HS-5 (cell line): ENCODE results near the gene COX10.
"Not testable (repeated sequence)": the region's sequence is repeated elsewhere in the genome, so short reads cannot be mapped to it uniquely, and the experiment has no call there.

Source experiments
- DNase-seq: peaks from one replicate; pipeline ENCODE4 v3.0.0-alpha.2; 2012; ENCODE audit warnings: low read depth

The COX10 gene

DNA sequence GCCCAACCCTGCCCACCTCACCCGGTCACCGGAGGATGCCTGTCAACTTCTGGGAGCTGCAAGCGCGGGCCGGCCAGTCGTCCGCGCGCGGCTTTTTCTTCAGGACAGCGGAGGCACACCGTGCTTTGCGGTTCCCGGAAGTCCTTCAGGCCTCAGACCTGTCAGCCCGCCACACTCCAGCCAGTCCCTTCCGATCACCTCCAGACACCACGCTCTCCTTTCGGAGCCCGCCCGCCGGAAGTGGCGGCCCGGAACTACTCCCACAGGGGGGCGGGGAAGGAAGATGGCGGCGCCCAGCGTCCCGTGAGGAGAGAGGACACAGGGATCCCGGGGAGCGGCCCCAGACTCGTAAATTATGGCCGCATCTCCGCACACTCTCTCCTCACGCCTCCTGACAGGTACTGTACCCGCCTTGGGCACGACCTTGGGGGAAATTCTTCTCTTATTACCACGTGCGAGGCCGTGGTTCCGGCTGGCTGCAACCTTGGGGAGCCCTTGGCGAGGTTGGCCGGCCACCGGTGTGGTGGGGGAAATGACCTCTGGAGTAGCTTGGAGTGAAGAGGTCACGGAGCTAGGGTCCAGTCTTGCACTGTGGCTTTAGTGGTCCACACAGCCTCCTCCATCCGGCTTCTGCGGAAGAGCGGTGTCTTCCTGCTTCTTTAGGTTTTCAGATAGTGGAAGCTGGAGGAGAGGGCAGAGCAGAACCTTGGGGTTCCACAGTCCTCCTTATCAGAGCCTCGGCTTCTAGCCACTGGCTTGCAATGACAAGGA is at the start of gene COX10:
TSS of gene COX10 (plus strand) at position 254 of the 771 bp plus-strand sequence. CDS start at position 356, 102 bp downstream.
- DNase-seq: peak; percentile 55

DNA sequence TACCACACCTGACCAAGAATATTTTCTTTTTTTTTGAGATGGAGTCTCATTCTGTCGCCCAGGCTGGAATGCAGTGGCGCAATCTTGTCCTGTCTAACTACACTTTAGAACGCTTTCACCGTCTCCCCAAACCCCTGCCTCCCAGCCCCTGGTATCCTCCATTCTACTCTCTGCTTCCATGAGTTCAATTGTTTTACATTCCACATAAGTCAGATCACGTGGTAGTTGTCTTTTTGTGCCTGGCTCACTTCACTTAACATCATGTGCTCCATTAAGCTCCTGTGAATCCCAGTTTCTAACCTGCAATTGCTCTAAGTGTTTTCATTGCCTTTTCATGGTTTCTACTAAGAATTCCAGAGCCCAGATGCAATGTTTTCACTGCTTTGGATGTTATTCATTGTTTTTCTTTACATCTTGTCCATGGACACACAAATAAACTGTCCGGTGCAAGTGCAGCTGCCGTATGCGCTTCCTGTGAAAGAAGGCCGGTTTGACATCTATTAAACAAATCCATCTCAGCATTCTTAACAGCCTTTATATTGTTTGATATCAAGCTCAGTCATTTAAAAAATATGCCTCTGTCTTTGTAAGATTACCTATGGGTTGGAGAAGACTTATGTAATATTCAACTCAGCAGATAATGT is 47.5 kb upstream of the COX10 start:
- not testable (repeated sequence) for DNase-seq

DNA sequence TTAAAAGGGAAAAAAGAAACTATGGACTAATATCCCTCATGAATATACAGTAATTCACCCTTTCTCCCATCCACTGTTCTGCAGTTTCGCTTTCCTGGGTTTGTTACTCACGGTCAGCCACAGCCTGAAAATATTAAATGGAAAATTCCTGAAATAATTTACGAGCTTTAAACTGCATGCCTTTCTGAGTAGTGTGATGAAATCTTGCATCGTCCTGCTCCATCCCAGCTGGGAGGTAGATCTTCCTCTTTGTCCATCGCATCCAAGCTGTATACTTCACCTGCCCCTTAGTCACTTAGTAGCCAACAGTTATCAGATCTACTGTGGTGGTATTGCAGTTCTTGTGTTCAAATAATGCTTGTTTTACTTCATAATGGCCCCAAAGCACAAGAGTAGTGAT is 39.5 kb upstream of the COX10 start:
- not testable (repeated sequence) for DNase-seq

DNA sequence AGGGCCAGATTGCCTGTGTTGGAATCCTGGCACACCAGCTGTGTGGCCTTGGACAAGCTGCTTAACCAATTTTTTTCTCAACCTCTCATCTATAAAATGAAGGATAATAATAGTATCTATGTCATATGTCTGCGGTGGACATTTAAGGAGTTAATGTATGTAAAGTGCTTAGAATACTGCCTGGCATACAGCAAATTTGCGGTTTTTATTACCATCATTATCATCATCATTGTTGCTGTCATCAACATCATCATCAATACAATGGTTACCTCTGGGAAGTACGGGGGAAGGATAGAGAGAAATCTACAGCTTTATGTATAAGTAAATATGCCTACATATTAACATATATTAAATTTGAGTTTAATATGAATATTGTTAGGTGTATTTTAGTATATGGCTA is 37.1 kb upstream of the COX10 start:
- DNase-seq: no peak

DNA sequence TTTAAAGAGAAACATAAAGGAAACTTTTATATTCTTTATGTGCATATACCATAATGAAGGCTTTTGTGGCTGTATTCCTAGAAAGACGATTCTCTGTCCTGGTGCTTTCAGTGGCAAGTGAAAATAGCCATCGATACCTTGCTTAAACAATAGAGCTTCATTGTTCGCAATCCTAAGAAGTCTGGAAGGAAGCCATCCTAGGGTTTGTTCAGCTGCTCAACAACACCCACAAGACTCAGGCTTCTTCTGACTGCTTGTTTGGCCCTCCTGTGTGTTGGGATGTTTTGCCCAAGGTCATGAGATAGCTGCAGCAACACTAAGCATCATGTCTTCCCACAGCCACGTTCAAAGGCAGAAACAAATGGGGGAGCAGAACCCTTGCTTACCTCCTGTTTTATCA is 36.1 kb upstream of the COX10 start:
- no peak for DNase-seq

DNA sequence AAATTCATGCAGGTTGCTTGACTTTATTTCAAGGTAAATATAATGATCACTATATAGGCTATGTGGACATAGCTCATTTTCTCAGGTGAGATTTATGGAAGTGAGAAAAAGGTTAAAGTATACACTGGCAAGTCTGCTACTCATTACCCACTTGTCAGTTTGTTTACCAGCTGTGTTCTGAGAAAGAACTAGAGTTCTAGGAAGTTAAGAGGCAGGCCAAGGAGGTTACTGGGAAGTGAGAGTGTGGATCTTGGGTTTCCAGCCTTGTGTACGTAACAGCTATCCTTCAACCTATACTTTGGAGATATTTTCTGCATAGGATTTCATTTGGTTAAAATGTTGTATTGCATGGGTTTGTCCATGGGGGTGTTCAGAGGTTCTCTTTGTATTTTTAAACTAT is 31.9 kb upstream of the COX10 start:
- no peak for DNase-seq

DNA sequence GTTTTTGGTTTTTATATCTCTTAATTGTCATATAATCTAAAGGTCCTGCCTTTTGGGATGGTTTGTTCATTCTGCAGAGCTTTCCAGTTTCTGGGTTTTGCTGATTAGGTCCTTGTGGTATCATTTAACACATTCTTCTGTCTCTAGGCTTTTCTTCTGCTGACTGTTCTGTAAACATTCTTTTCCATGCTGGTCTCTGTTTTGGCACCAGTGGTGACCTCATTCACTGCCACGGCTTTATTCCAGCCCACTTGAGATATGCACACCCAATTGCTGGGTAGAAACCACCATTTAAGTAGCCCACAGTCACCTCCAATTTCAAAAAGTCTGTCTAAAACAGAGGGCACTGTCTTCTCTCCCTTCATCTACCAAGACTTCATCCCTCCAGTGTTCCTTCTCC is 31.1 kb upstream of the COX10 start:
- no peak for DNase-seq

DNA sequence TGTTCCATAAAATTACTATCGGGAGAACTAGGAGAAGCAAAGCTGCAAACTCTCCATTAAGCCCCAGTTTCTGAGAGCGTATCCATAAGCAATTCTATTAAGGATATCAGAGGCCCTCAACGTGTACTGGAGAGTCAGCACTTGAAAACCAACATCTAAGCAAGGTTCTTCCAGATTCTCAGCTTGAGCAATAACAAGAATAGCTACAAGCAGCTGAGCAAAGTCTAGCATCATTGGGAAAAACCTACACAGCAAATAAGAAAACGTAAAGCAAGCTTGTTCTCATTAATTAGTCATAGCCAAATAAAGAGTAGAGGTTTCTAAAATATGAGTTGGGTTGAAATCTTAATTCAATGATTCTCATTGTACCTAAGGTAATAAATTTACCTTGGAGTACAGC is 26.9 kb upstream of the COX10 start:
- no peak for DNase-seq

DNA sequence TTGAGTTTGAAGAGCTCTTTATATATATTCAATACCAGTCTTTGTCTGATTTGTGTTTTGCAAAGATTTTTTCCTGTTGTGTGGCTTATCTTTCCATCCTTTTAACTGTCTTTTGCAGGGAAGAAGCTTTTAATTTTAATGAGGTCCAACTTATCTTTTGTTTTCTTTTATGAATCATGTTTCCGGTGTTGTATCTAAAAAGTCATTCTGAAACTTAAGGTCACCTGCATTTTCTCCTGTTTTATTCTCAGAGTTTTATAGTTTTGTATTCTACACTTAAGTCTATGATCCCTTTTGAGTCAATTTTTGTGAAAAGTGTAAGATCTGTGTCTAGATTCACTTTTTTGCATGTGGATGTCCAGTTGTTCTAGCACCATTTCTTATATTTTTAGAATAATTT is 24.6 kb upstream of the COX10 start:
- DNase-seq: no peak

DNA sequence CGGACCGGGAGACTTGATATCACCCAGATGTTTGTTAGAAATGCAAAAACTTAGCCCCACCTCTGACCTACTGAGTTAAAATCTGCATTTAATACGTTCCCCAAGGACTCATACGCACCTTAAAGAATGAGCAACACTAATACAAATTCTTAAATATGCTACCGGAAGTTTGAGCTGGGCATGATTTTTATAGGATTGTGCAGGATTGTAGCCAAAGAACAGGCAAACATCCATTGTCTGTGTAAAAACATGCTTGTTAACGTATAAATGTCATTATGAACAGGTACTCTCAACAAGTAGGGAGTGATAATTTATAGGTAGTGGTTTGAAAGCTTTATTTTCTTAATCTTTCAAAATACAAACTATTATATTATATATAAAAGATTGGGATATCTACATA is 22.3 kb upstream of the COX10 start:
- DNase-seq: no peak

DNA sequence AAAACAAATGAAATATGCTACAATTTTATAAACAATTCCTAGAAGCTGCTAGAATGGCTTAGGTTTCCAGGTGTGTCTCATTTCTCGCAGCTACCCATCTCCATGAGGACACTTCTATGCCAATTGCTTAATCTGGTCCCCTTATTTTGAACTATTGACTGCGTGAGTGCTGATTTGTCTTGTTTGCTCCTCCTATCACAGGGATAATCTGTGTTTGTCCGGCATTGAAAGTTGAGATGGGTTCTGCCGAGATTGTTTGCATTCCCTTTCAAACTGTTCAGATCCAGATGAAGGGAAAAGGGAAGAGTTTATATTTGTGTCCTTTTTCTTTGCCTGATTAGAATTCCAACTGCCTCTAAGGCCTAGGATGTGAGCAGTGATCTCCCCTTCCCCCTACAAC is 21.7 kb upstream of the COX10 start:
- DNase-seq: no peak

DNA sequence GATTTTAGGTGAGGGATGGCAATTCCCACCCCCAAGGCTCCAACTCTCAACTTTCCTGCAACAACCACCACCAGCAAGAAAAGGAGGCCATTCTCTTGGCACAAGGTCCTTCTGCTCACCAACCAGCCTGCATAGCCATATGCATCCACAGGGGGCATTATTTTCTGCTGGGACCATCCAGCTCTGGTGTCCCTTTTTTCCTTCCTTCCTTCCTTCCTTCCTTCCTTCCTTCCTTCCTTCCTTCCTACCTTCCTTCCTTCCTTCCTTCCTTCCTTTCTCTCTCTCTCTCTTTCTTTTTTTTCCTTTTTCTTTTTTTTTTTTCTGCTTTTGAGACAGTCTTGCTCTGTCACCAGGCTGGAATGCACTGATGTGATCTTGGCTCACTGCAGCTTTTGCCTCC is 21.1 kb upstream of the COX10 start:
- DNase-seq: no peak

DNA sequence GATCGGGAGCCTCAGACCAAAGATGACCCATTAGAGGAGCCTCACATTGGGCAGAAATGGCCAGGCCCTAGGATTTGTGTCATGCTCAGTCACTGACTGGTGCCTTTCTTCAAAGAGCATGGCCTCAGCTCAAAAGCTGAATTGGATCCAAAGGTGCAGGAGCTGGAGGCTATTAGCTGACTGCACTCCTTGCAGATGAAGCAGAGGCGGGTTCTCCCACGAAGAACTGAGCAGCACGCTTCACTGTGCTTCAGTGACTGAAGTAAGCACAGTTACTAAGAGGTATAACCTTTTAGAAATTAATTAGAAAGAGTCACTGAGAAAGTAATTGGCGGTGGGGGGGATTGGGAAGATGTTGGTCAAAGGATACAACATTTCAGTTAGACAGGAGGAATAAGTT is 18.7 kb upstream of the COX10 start:
- DNase-seq: no peak

DNA sequence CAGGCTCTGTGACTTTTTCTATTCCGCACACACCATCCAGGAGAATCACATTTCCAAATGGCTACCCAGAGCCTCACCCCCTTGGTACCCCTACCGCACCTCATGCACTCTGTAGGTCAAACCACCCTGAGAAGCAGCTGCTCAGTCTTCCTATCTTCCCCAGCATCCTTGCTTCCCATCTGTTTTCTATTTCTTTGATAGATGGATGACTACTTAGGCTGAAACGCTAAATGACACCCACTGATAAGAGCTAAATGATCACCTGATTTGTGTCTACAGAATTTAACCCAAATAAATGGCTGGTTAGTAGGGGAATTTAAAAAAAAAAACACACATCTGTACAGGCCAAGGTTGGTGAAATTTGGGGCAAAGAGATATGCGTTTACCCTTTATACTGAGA is 17.6 kb upstream of the COX10 start:
- DNase-seq: no peak

DNA sequence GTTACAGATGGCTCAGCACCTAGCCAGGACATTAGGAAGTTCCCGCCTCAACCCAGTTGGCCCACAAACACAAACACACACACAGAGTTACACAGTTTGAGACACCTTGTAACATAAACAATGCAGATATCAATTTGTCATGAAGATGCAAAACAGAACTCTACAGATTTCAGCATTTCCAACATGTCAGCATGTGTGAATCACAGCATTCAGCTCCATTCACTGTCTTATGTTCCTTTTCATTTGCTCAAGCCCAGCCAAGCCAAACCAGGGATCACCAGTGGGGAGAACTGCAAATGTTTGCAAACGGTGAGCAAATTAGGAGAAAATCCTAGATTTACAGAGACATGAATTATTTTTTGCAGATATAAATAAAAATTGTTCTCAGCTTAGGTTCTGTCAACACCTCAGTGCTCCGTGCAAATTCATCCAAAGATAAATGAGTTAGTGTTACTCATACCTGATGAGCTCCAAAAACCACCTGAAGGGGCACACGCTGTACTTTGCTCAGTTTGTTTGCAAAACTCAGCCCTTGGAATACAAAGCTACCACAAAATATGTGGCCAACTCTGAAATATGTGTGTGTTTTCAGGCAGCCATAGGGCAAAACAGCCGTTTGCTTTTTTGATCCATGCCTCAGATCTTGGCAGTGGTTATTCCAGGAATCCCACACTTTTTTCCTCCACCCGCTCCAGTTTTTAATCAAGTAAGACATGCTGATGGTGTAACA is 16.3 kb upstream of the COX10 start:
- no peak for DNase-seq

DNA sequence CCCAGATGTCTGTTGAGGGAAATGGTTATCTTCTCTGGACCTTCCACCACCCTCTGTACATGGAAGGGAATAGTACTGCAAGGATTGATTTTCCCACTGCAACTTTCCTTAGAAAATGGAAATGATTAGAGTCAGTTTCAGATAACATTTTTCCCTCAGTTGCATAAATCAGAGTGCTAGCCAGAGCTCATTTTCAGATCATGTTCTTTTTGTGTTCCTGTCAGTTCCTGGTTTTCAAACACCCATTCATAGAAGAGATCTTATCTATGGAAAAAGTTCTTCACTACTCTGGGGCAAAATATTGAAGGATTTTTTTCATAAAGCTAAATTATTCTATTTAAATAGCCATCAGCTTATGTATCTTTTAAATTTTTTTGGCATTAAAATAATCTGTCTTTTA is 11.7 kb upstream of the COX10 start:
- no peak for DNase-seq

DNA sequence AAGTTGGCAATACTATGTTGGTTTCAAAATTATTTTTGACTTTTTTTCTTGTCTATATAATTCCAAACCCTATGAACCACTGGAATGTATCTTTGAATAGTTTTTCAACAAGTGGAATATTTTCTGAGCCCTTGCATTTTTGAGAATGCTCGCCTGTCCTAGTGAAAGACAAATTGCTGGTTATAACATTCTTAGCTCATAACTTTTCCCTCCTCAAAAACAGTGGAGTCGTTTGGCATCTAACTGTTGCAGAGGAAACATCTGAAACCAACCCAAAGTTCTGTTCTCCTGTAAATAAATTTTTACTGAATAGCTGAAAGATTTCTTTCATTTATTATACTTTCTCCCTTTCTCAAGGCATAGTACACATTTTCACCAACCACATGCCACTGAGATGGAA is 11.3 kb upstream of the COX10 start:
- no peak for DNase-seq

DNA sequence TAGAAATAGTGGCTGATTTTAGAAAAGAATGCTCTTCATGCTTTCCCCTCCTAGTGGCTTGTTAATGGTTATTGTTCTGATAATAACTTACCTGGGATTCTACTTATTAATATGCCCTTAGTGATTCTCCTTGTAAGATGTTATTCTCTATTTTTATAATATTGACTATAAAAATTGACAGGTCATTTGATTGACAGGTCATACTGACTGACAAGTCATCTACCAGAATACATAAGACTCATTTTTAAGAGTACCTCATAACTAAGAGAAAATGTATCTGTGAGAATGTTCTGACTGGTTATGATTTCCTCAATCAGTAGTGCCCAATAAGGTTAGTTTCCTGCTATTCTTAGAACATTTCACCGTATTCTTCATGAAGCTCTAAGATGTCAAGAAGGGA is 8.6 kb upstream of the COX10 start:
- DNase-seq: no peak

DNA sequence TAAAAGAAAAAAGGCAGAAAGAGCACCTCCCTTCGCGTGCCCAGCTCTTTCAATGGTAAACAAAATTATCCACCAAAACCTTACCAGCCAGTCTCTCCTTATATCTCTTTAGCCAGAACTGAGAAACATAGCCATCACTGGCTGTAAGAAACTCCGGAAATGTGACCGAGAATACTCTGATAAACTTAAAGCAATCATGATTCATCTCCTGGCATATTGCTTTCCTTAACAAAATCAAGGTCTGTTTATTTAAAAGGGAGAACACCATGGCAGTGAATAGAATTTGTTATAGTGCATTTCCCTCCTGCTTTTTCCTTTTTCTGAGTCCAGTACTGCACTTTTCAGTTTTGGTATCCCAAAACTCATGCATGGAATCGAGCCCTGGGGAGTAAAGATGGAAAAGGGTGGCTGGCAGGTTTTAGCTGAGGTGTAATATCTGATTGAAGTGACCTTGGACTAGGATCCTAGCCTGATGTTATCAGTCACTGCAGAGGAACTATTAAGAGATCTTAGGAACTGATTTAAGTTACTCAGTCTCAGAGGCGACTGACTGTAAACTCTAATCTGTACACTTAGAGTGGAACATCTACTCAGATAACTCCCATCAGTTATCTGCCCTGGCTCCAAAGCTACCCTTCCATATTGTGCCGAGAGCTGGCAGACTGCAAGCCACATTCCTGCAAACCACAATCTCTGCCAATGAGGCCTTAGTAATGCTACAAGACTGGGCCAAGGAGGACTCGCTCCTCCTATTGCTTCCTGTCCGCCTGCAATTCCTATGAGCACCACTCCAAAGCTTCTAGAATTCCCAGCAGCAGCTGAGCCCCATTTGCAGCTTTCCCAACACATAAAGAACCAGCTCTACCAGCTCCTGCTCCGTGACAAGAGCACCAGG is 7.4 kb upstream of the COX10 start:
- peak; percentile 73 for DNase-seq

DNA sequence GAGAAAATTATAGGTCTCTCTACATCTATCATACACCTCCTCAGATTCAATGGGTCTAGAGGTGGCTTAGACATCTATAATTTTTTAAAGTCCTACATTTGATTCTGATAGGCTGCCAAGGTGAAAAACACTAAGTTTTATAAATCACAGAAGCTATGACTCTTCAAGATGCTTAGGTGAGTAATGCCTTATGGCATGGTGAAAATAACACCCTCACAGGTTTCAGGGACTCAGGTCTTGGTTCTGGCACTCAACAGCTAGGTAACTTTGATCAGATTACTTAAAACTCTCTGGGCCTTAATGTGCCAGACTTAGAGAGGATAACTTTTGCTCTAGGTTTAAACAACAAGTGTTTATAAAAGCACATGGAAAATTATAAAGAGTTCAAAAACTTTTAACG is 2.0 kb upstream of the COX10 start:
- no peak for DNase-seq

DNA sequence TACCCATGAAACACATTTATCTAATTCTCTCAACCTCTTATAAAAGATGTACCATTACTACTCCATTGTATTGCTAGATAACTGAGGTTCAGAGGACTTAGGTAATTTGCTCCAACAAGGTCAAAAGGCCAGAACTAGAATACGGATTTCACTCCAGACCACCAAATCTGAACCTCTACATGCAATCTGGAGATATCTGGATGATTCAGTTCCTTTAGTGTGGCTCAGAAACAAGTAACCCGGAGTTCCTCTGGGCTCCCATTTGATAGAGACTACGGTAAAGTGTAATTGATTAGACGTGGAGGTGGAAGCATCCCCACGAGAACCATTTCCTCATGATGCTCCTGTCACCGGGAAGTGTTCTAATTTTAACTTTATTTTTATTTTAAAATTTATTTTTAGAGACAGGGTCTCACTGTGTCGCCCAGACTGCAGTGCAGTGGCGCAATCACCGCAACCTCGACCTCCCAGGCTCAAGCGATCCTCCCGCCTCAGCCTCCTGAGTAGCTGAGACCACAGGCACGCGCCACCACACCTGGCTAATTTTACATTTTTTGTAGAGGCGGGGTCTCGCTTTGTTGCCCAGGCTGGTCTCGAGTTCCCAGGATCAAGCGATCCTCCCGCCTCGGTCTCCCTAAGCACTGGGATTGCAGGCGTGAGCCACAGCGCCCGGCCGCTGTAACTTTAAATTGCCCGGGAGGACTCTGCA is 608 bp upstream of the COX10 start:
- DNase-seq: no peak
